NCI-H2107 treated with DMSO at 0.1 percent for 48 hours (cell line): ENCODE measurements around the gene HPCAL4.

ENCODE experiments used
- DNase-seq: peaks from one replicate; lab custom pipeline; 2025; ENCODE audit not compliant: unreplicated experiment; lab: John Stamatoyannopoulos, UW

Gene HPCAL4

GRCh38 chr1:39631361-39632322 is 59.6 kb downstream of the HPCAL4 start:
- no peak for DNase-seq

- no peak for DNase-seq
Measured at GRCh38 chr1:39628807-39629350, 62.4 kb downstream of the HPCAL4 start.
